GM23338 (cell line): ENCODE data around the gene RRAD.

ENCODE experiments used
- CTCF ChIP-seq, 2 experiments: fragments of 200-600 bp in 1 of 2; sonication (generic) in 1 of 2; conservative IDR thresholded peaks; 2 replicates each; pipeline versions ENCODE4 v1.5.1 to v1.6.1; 2016 to 2017; ENCODE audit warnings: antibody characterized with exemption in 2 of 2, low read depth in 2 of 2, mild to moderate bottlenecking in 2 of 2, moderate library complexity in 1 of 2
- EZH2 ChIP-seq: fragments of 200-600 bp; sonication (generic); IDR thresholded peaks from one replicate; pipeline ENCODE4 v1.8.0; 2017; ENCODE audit warnings: antibody characterized with exemption, mild to moderate bottlenecking, low read depth; ENCODE audit not compliant: unreplicated experiment
- JUNB ChIP-seq: IDR thresholded peaks from one replicate; pipeline ENCODE4 v1.6.1; 2016; ENCODE audit warnings: antibody characterized with exemption; ENCODE audit not compliant: unreplicated experiment
- REST ChIP-seq: IDR thresholded peaks from one replicate; pipeline ENCODE4 v1.6.1; 2018; ENCODE audit warnings: antibody characterized with exemption; ENCODE audit not compliant: unreplicated experiment
- STAT1 ChIP-seq: IDR thresholded peaks from one replicate; pipeline ENCODE4 v1.6.1; 2016; ENCODE audit warnings: antibody characterized with exemption; ENCODE audit not compliant: unreplicated experiment

GRCh38 chr16:66964049-66964448, 38.7 kb upstream of the RRAD start:
- TF ChIP-seq STAT1 (no peak), EZH2 (no peak), CTCF (conservative IDR thresholded peaks at IDR 0.05; ENCODE audit: low read depth in 2 of 2) (no peak), REST (no peak), JUNB (no peak)
